ENCODE results near the gene MORN4. TPM values are rescaled to one million over a fixed set of nuclear protein-coding genes. Genes with fewer than 3 reads are reported as not detected.
A peak's percentile ranks its signal among the peaks of the same experiment; 100 is the strongest.
"Not testable (repeated sequence)": the region's sequence is repeated elsewhere in the genome, so short reads cannot be mapped to it uniquely, and the experiment has no call there.

MORN4 gene
- 10.9 TPM for polyA plus RNA-seq (2013, experiment 1 of 2; ENCODE audit: insufficient read length)
- 11.3 TPM for polyA plus RNA-seq (2013, experiment 2 of 2; ENCODE audit: insufficient read length)

GRCh38 chr10:97632949-97633884 lies at the start of gene MORN4:
Gene MORN4, minus strand, starts transcription at chr10:97633500. Its CDS starts 13,847 bp downstream, at chr10:97619653.
- DNase-seq, result peak; percentile 93

DNA sequence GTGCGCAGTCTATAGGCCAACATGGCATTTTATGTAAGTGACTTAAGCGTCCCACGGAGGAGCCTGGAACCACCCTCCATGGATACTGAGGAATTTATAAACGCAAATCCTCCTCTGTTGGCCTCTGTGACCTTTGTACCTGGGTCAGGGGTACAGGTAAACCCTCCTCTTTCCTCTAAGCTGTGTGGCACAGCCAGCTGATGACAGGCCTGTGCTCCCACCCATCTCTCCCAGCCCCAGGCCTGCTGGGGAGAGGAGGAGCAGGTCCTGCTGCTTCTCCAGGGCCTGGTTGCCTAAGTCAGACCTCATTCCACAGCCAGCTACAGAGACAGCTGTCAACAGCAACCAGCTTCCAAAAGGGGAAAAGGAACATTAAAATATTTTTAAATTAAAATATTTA lies 48.7 kb upstream of the MORN4 start:
- no peak for DNase-seq

DNA sequence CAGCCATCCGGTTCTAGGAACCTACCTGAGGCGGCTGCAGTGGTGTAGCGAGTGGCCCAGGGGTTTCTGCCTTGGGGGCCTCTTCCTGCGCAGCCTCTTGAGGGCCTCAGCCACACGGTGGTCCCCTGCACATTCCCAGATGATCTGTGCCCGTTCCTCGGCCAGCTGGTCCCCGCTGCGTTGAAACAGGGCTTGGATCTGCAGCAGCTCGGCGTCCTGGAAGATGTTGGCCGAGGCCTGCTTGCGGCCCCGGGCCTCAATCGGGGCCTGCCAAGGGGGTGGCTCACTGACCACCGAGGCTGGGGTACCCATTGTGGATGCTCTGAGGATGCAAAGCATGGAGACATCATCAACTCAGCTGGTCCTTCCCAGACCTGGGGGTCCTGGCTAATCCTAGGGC lies 46.3 kb upstream of the MORN4 start:
- DNase-seq, result no peak

- DNase-seq, result peak; percentile 48
Measured at GRCh38 chr10:97676770-97677581, 43.7 kb upstream of the MORN4 start.

- DNase-seq, result no peak
Measured at GRCh38 chr10:97675222-97675621, 41.9 kb upstream of the MORN4 start.

GRCh38 chr10:97673736-97674525 lies 40.6 kb upstream of the MORN4 start:
- peak; percentile 74 for DNase-seq

DNA sequence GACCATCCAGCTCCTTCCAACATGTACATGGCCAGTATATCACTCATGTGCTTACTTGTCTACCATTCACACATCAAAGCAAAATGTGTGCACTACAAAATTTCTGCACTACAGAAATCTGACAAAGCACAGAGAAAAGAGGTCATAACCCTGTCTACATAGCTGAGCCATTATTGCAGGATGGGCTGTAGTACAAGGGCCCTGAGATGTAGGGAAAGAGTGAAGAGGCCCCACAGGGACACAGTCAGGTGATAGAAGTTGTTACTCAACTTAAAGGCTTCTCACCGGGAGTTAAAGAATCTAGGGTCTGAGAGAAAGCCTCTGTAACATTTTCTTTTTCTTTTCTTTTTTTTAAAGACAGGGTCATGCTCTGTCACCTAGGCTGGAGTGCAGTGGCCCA lies 36.3 kb upstream of the MORN4 start:
- no peak for DNase-seq

- DNase-seq, result no peak
Measured at GRCh38 chr10:97667463-97667862, 34.2 kb upstream of the MORN4 start.

DNA sequence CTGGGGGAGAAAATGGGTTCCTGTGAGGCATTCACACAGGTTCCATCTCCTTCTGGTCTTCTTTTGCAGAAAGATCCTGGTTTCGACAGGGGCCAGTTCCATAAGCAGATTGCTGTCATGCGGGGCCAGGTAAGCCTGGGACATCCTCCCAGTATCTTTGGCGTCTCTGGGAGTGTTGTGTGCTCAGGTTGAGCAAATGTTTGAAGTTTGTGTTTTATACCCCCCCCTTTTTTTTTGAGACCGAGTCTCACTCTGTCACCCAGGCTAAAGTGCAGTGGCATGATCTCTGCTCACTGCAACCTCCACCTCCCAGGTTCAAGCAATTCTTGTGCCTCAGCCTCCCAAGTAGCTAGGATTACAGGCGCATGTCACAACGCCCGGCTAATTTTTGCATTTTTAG lies 33.7 kb upstream of the MORN4 start:
- DNase-seq, result no peak

DNA sequence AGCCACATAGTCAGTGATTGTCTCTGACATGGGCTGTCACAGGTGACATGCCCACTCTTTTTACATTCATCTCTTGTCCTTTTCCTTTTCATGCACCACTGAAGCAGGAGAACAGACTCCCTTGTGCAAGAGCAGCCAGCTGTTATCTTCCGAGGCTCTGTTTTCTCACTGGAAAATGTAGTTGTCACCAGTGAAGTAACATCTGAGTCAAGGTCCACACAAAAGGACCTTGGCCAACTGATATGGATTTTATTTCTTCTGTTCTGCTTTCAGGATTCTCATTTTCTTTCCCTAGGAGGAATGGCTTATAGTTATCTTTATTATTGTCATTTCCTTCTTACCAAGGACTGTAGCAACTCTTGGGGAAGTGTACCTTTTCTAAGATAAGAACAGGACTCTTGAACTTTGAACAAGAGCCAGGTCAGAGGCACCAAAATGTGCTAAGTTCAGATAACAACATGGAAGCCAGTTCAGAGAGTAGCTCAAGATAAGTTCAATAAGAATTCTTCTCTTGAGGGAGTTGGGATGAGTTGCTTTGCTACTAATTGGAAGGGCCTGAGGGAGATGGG lies 31.1 kb upstream of the MORN4 start:
- DNase-seq, result no peak

- peak; percentile 86 for DNase-seq
Measured at GRCh38 chr10:97659589-97659988, 26.3 kb upstream of the MORN4 start.

DNA sequence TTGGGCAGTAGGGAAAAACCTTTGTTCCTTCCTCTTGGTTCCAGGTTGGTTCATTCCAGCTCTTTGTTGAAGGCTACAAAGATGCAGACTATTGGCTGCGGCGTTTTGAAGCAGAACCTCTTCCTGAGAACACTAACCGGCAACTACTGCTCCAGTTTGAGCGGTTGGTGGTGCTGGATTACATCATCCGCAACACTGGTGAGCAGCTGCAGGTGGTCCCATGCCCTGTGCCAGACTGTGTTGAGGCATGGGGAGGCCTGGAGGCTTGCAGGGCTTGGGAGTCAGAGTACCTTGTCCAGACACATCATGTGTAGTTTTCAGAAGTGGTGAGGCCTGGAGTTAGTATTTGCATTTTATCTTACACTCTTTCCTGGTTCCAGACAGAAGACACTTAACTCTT lies 23.5 kb upstream of the MORN4 start:
- DNase-seq, result no peak

DNA sequence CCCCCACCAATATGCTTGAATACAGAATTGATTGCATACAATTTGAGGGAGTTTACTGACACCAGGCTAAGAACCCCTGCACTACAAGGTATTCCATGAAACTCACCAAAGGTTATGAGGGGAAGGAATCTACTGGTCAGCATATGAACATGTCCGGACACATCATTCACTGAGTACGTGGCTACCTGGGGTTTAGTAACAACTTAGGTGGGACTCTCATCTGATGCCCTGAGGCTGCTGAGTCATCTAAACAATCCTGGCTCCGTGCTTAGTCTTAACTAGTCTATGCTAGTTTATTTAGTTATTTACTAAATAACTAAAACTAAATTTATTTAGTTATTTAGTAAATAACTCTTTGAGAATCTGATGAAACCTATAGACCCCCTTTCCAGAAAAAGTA lies 18.5 kb upstream of the MORN4 start:
- DNase-seq, result no peak

GRCh38 chr10:97650726-97651125 lies 17.4 kb upstream of the MORN4 start:
- no peak for DNase-seq

DNA sequence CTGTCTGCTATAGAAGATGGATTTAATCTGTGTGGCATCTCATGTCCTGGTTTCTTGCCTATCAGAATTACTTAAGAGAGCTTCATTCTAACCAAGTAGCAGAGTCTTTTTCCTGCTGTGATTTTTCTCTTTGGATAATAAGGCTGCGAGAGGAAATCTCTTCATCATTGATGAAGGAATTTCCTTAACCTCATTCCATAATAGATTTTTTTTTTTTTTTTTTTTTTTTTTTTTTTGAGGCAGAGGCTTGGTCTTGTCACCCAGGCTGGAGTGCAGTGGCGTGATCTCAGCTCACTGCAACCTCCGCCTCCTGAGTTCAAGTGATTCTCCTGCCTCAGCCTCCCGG lies 16.1 kb upstream of the MORN4 start:
- not testable (repeated sequence) for DNase-seq

- DNase-seq, result peak; percentile 95
Measured at GRCh38 chr10:97648562-97649404, 15.5 kb upstream of the MORN4 start.

DNA sequence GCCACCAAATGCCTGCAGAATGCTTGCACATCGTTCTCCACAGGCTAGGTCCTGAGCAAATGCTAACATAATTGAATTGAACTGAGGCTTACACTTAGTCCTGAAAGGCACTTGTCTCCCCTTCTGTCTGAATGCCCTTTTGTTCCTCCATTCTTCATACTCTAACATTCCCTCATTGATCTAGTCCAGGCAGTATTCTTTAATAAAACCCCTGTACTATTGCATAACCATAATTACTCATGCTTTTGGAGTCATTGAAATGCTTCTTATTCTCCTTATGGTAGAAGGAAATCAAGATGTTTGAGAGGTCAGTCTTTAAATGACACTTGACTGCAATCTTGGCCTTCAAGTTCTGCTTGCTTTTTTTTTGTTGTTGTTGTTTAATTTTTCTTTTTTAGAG lies 14.3 kb upstream of the MORN4 start:
- peak; percentile 55 for DNase-seq

DNA sequence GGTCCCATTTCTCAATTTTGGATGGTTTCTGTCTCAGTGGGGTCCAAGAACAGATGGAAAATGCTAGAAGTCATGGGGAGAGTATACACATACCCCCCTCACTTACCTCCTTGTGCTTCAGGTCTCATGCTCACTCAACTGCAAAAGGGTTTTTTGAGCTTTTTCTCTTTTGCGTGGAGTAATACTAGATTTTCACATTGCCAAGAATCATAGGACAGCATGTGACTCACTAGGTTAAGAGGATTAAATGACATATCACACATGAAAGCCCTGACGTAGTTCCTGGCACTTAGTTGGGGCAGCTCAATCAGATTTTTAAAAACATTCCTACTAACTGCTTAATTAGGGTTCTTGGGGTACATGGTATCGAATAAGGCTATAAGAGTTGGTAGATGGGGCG lies 11.6 kb upstream of the MORN4 start:
- no peak for DNase-seq

DNA sequence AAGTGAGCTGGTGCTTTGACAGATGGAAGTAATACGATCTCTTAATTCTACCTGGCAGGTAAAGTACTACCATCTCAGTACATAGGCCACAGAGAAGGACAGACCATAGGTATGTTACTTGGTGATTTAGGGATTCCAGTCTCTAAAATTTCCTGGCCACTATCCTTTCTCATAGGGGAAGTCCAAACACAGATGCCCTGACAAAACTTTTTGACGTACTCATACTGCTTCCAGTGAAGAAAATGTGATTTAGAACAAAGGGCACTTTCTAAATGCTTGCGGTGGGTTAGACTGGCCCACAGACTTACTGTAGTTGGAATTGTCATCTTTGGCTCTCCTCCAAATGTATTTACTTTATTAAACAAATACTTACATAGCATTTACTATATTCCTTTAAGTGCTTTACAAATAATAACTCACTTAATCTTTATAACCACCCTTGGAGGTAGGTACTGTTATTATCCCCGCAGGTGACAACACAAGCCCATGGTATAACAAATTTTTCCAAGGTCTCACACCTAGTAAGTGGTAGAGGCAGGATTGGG lies 10.2 kb upstream of the MORN4 start:
- no peak for DNase-seq

DNA sequence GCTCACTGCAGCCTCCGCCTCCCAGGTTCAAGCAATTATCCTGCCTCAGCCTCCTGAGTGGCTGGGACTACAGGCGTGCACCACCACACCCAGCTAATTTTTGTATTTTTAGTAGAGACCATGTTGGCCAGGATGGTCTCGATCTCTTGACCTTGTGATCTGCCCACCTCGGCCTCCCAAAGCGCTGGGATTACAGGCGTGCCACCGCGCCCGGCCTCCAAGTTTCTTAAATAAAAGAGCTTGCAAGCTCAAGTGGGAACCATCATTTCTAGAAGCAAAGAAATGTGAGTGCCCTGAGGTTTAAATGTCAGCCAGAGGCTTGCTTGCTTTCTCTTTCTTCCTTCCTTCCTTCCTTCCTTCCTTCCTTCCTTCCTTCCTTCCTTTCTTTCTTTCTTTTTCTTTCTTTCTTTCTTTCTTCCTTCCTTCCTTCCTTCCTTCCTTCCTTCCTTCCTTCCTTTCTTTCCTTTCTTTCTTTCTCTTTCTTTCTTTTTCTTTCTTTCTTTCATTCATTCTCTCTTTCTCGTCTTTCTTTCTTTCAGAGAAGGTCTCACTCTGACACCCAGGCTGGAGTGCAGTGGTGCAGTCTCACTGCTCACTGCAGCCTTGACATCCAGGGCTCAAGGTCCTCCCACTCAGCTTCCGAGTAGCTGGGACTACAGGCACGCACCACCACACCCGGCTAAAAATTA lies 9.3 kb upstream of the MORN4 start:
- DNase-seq, result not testable (repeated sequence)

Data from fibroblast of skin of abdomen (primary cell).